MM.1S (cell line): ENCODE results near the gene NRP2.

Experiments
- DNase-seq: peaks from one replicate; pipeline ENCODE4 v3.0.0-alpha.2; 2015
- H2AFZ ChIP-seq: fragments of 300-600 bp; sonication (generic); 2 replicates; pipeline ENCODE4 v1.6.0; 2016; ENCODE audit warnings: antibody characterized with exemption, low read length
- H3F3A ChIP-seq: fragments of 300-600 bp; sonication (generic); 2 replicates; pipeline ENCODE4 v1.6.1; 2016; ENCODE audit warnings: mild to moderate bottlenecking, antibody characterized with exemption, low read length, moderate library complexity, mixed read lengths; ENCODE audit not compliant: insufficient read depth
- H3K27ac ChIP-seq: fragments of 300-600 bp; sonication (generic); 2 replicates; pipeline ENCODE4 v1.5.1; 2016; ENCODE audit warnings: mild to moderate bottlenecking, low read length
- H3K27me3 ChIP-seq: fragments of 300-600 bp; sonication (generic); replicated peaks from 2 replicates; pipeline ENCODE4 v1.6.0; 2016; ENCODE audit warnings: low read length; ENCODE audit not compliant: insufficient read depth
- H3K36me3 ChIP-seq: fragments of 300-600 bp; sonication (generic); replicated peaks from 2 replicates; pipeline ENCODE4 v1.6.1; 2016; ENCODE audit warnings: mild to moderate bottlenecking, low read length, mixed read lengths; ENCODE audit not compliant: insufficient read depth
- H3K4me1 ChIP-seq: fragments of 300-600 bp; sonication (generic); 2 replicates; pipeline ENCODE4 v1.6.1; 2016; ENCODE audit warnings: low read length, mixed read lengths
- H3K4me2 ChIP-seq: fragments of 300-600 bp; sonication (generic); 2 replicates; pipeline ENCODE4 v1.6.0; 2016; ENCODE audit warnings: low read depth, low read length
- H3K4me3 ChIP-seq: fragments of 300-600 bp; sonication (generic); 2 replicates; pipeline ENCODE4 v1.5.1; 2016; ENCODE audit warnings: low read length, mixed read lengths
- H3K79me2 ChIP-seq: fragments of 300-600 bp; sonication (generic); 2 replicates; pipeline ENCODE4 v1.6.1; 2016; ENCODE audit warnings: mixed run types, low read length, mixed read lengths
- H3K9ac ChIP-seq: fragments of 300-600 bp; sonication (generic); 2 replicates; pipeline ENCODE4 v1.6.1; 2016; ENCODE audit warnings: low read length, mixed read lengths
- H3K9me2 ChIP-seq: fragments of 300-600 bp; sonication (generic); replicated peaks from 2 replicates; pipeline ENCODE4 v1.6.1; 2016; ENCODE audit warnings: mild to moderate bottlenecking, low read length, mixed read lengths; ENCODE audit not compliant: insufficient read depth
- H3K9me3 ChIP-seq: fragments of 300-600 bp; sonication (generic); replicated peaks from 2 replicates; pipeline ENCODE4 v1.6.1; 2016; ENCODE audit warnings: mild to moderate bottlenecking, low read length, mixed read lengths; ENCODE audit not compliant: insufficient read depth
- H4K20me1 ChIP-seq: fragments of 300-600 bp; sonication (generic); 2 replicates; pipeline ENCODE4 v1.6.1; 2016; ENCODE audit warnings: mild to moderate bottlenecking, low read length, moderate library complexity, mixed read lengths; ENCODE audit not compliant: insufficient read depth
- CTCF ChIP-seq: fragments of 300-600 bp; sonication (generic); IDR thresholded peaks from 2 replicates; pipeline ENCODE4 v1.5.1; 2016; ENCODE audit warnings: antibody characterized with exemption, low read length, mixed read lengths
- EZH2 ChIP-seq: fragments of 300-600 bp; sonication (generic); optimal IDR thresholded peaks from 2 replicates; pipeline ENCODE3; 2017; ENCODE audit warnings: low read depth, mild to moderate bottlenecking, antibody characterized with exemption, low read length, mixed read lengths
- EZH2phosphoT487 ChIP-seq: fragments of 300-600 bp; sonication (generic); IDR thresholded peaks from 2 replicates; pipeline ENCODE4 v1.6.1; 2018; ENCODE audit warnings: antibody characterized with exemption, low read length

Gene NRP2

DNA sequence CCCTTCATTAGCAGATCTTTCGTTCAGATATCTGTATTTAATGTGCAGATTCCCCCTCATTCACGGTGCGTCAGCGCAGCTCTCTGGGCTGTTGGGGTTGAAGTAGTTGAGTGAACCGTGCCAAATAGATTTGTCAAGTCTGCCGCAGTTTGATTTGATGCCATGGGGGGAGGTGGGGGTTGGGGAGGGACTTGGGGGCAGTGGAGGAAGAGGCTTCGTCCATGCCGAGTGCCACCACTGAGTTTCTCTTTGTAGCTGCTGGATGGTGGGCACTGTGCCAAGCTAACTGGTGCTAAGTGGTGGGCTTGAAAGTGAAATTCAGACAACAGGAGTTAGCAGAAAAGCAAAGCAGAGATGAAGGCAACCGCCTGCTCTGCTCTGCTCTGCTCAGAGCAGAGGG lies 47.9 kb downstream of the NRP2 start:
- no peaks in the 10 kb centered on the region for H3K4me1 ChIP-seq
- no peak for DNase-seq
- H3F3A ChIP-seq = no peaks in the 10 kb centered on the region
- no peak overlapping the region for H3K4me2 ChIP-seq
- no peaks in the 10 kb centered on the region for H3K27me3 ChIP-seq
- H3K9ac ChIP-seq = no peak overlapping the region
- H3K9me3 ChIP-seq = no peaks in the 10 kb centered on the region
- TF ChIP-seq EZH2 = no peak
- no peak for TF ChIP-seq EZH2phosphoT487
- TF ChIP-seq CTCF = no peak
- no peaks in the 10 kb centered on the region for H3K79me2 ChIP-seq
- no peak overlapping the region for H3K4me3 ChIP-seq
- H4K20me1 ChIP-seq = no peaks in the 10 kb centered on the region
- no peaks in the 10 kb centered on the region for H3K9me2 ChIP-seq
- no peaks in the 10 kb centered on the region for H3K36me3 ChIP-seq
- no peak overlapping the region for H2AFZ ChIP-seq
- H3K27ac ChIP-seq = no peak overlapping the region

- Histone ChIP-seq H3F3A (no peaks in the 10 kb centered on the region), H2AFZ (no peak overlapping the region), H3K9me3 (no peaks in the 10 kb centered on the region), H3K4me1 (no peaks in the 10 kb centered on the region), H3K27ac (no peak overlapping the region), H3K36me3 (no peaks in the 10 kb centered on the region), H3K9ac (no peak overlapping the region), H4K20me1 (no peaks in the 10 kb centered on the region), H3K27me3 (no peaks in the 10 kb centered on the region), H3K79me2 (no peaks in the 10 kb centered on the region), H3K9me2 (no peaks in the 10 kb centered on the region), H3K4me3 (no peak overlapping the region), H3K4me2 (no peak overlapping the region)
- TF ChIP-seq EZH2phosphoT487 = no peak
- TF ChIP-seq EZH2 = no peak
- no peak for TF ChIP-seq CTCF
- no peak for DNase-seq
Measured at GRCh38 chr2:205730701-205731582, 48.6 kb downstream of the NRP2 start.

DNA sequence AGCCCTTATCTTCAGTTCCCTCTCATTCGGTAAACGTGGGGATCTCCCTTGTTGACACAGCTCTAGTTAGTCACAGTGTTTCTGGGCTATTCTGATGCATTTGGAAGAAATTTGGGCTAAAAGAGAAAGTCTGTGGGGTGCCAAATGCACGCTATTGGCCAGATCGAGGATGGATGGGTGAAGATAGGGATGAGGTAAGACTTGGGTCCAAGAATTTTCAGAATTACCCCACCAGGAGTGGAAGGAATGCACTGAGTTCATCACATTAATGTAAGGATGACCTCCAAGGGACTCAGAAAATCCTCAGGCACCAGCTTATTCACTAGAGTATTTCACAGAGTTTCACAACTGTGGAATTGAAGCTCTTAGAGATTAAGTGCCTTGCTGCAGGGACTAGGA lies 49.3 kb downstream of the NRP2 start:
- H3K36me3 ChIP-seq = no peaks in the 10 kb centered on the region
- no peaks in the 10 kb centered on the region for H3K4me1 ChIP-seq
- no peaks in the 10 kb centered on the region for H3K79me2 ChIP-seq
- TF ChIP-seq EZH2phosphoT487 (no peak), CTCF (no peak), EZH2 (no peak)
- H3K9ac ChIP-seq = no peak overlapping the region
- H3K9me2 ChIP-seq = no peaks in the 10 kb centered on the region
- H4K20me1 ChIP-seq = no peaks in the 10 kb centered on the region
- H3K27ac ChIP-seq = no peak overlapping the region
- no peak overlapping the region for H3K4me2 ChIP-seq
- no peak for DNase-seq
- no peak overlapping the region for H3K4me3 ChIP-seq
- H3K9me3 ChIP-seq = no peaks in the 10 kb centered on the region
- no peaks in the 10 kb centered on the region for H3K27me3 ChIP-seq
- no peaks in the 10 kb centered on the region for H3F3A ChIP-seq
- H2AFZ ChIP-seq = no peak overlapping the region
